GM12873 (cell line): Measurements from ENCODE around the gene STXBP3.

Experiments
- CTCF ChIP-seq: IDR thresholded peaks from 2 replicates; pipeline ENCODE4 v1.5.1; 2012; ENCODE audit warnings: low read depth, mild to moderate bottlenecking, moderate library complexity, low read length, control low read depth; ENCODE audit not compliant: insufficient read depth; ENCODE audit errors: missing control alignments

Gene STXBP3

GRCh38 chr1:108746382-108747170, at the start of gene STXBP3:
TSS of gene STXBP3 (plus strand) at chr1:108746674. CDS start at chr1:108746738, 64 bp downstream.
- peak; percentile 98 for TF ChIP-seq CTCF

- no peak for TF ChIP-seq CTCF
Observed at GRCh38 chr1:108699375-108700332, 46.8 kb upstream of the STXBP3 start.

GRCh38 chr1:108701176-108701849, 45.2 kb upstream of the STXBP3 start:
- TF ChIP-seq CTCF: no peak

GRCh38 chr1:108703939-108704338, 42.5 kb upstream of the STXBP3 start:
- no peak for TF ChIP-seq CTCF

- no peak for TF ChIP-seq CTCF
Observed at GRCh38 chr1:108704496-108704895, 42.0 kb upstream of the STXBP3 start.

GRCh38 chr1:108706643-108707042, 39.8 kb upstream of the STXBP3 start:
- no peak for TF ChIP-seq CTCF
